PC-3 (cell line): ENCODE data around the gene RFT1. TPM values are rescaled to one million over a fixed set of nuclear protein-coding genes. Genes with fewer than 3 reads are reported as not detected.

Experiments
- ATAC-seq: fragments of 200-7000 bp; cut with Tn5 transposase; 2 replicates; pipeline ENCODE4 v1.9.1; 2020; ENCODE audit warnings: mild to moderate bottlenecking, moderate library complexity
- BruUV-seq: library from RNA; stranded (reverse); fragments of 400-500 nt; replicated peaks from 2 replicates; lab custom pipeline; 2021; lab: Mats Ljungman, UMichigan
- CTCF ChIA-PET: fragments of 300-600 bp; sonication (Branson Sonifier 250); formaldehyde crosslinking; loops from one replicate; lab custom pipeline; 2022; ENCODE audit warnings: antibody characterized with exemption; lab: Charles Lee
- POLR2A ChIA-PET: fragments of 300-600 bp; sonication (Branson Sonifier 250); formaldehyde crosslinking; loops from one replicate; lab custom pipeline; 2022; ENCODE audit warnings: antibody characterized with exemption; ENCODE audit not compliant: unreplicated experiment; lab: Charles Lee
- DNase-seq: peaks from one replicate; pipeline ENCODE4 v3.0.0-alpha.2; 2015
- H2AFZ ChIP-seq: fragments of 300-600 bp; sonication (generic); 2 replicates; pipeline ENCODE4 v1.6.0; 2016; ENCODE audit warnings: antibody characterized with exemption, low read length
- H3F3A ChIP-seq: fragments of 300-600 bp; sonication (generic); one replicate; pipeline ENCODE4 v1.6.0; 2017; ENCODE audit warnings: antibody characterized with exemption, low read length, control low read depth, mild to moderate bottlenecking; ENCODE audit not compliant: unreplicated experiment
- H3K27ac ChIP-seq: fragments of 300-600 bp; sonication (generic); 2 replicates; pipeline ENCODE4 v1.5.1; 2016; ENCODE audit warnings: mild to moderate bottlenecking, low read length
- H3K27me3 ChIP-seq: fragments of 300-600 bp; sonication (generic); 2 replicates; pipeline ENCODE4 v1.6.1; 2016; ENCODE audit warnings: low read length, mixed read lengths
- H3K36me3 ChIP-seq: fragments of 300-600 bp; sonication (generic); 2 replicates; pipeline ENCODE4 v1.6.1; 2016; ENCODE audit warnings: low read depth, mixed run types, low read length, mixed read lengths
- H3K4me1 ChIP-seq: fragments of 300-600 bp; sonication (generic); 2 replicates; pipeline ENCODE4 v1.5.1; 2016; ENCODE audit warnings: low read length; ENCODE audit not compliant: insufficient read depth
- H3K4me2 ChIP-seq: fragments of 300-600 bp; sonication (generic); 2 replicates; pipeline ENCODE4 v1.6.0; 2016; ENCODE audit warnings: low read length
- H3K4me3 ChIP-seq: fragments of 300-600 bp; sonication (generic); 2 replicates; pipeline ENCODE4 v1.5.1; 2016; ENCODE audit warnings: mild to moderate bottlenecking, low read length, mixed read lengths
- H3K79me2 ChIP-seq: fragments of 300-600 bp; sonication (generic); 2 replicates; pipeline ENCODE4 v1.6.1; 2017; ENCODE audit warnings: low read length, mixed read lengths
- H3K9ac ChIP-seq: fragments of 300-600 bp; sonication (generic); 2 replicates; pipeline ENCODE4 v1.6.0; 2016; ENCODE audit warnings: mild to moderate bottlenecking, low read length
- H3K9me2 ChIP-seq: fragments of 300-600 bp; sonication (generic); replicated peaks from 2 replicates; pipeline ENCODE4 v1.6.1; 2016; ENCODE audit warnings: mixed run types, low read length, mixed read lengths
- H3K9me3 ChIP-seq: fragments of 300-600 bp; sonication (generic); 2 replicates; pipeline ENCODE4 v1.6.1; 2016; ENCODE audit warnings: low read length, mixed read lengths
- H4K20me1 ChIP-seq: fragments of 300-600 bp; sonication (generic); 2 replicates; pipeline ENCODE4 v1.6.1; 2016; ENCODE audit warnings: low read length, mixed read lengths
- CTCF ChIP-seq: fragments of 300-600 bp; sonication (generic); conservative IDR thresholded peaks from 2 replicates; pipeline ENCODE4 v1.5.1; 2017; ENCODE audit warnings: antibody characterized with exemption, low read depth, mild to moderate bottlenecking, low read length
- EZH2 ChIP-seq: fragments of 300-600 bp; sonication (generic); IDR thresholded peaks from one replicate; pipeline ENCODE4 v1.6.1; 2017; ENCODE audit warnings: antibody characterized with exemption, mild to moderate bottlenecking, low read length; ENCODE audit not compliant: unreplicated experiment
- EZH2phosphoT487 ChIP-seq: fragments of 300-600 bp; sonication (generic); IDR thresholded peaks from 2 replicates; pipeline ENCODE4 v1.6.1; 2018; ENCODE audit warnings: mild to moderate bottlenecking, antibody characterized with exemption, low read length, borderline replicate concordance
- intact Hi-C: fragments of 100-400 bp; cut with micrococcal nuclease; formaldehyde crosslinking; loops from 2 replicates; pipeline ENCODE4 v1.9.0; 2023
- total RNA-seq: library from RNA; depleted of rRNA; stranded (reverse); fragments of >200 nt; gene quantifications from 2 replicates; pipeline ENCODE4 v1.2.3, GENCODE V29; 2014

Gene RFT1
- total RNA-seq, 1 experiment from 2014 or later = 24.6 TPM

- no peaks in the 10 kb centered on the region for H3K9me2 ChIP-seq
- H3F3A ChIP-seq = no peaks in the 10 kb centered on the region
- H4K20me1 ChIP-seq = no peaks in the 10 kb centered on the region
- ChIA-PET CTCF (interaction anchor here (0.6 kb wide), 1 partner anchor 34 kb away, joined by 5 read pairs; no protein-coding TSS in a partner anchor), POLR2A (no interaction called here)
- H3K9me3 ChIP-seq = no peaks in the 10 kb centered on the region
- no peak overlapping the region for H3K9ac ChIP-seq
- BruUV-seq = no TSS peak
- no peaks in the 10 kb centered on the region for H3K4me1 ChIP-seq
- H3K27me3 ChIP-seq = no peaks in the 10 kb centered on the region
- no peaks in the 10 kb centered on the region for H3K36me3 ChIP-seq
- no peak overlapping the region for H3K4me3 ChIP-seq
- TF ChIP-seq CTCF (no peak), EZH2phosphoT487 (no peak), EZH2 (no peak)
- H2AFZ ChIP-seq = no peak overlapping the region
- ATAC-seq = no peak
- no peaks in the 10 kb centered on the region for H3K79me2 ChIP-seq
- intact Hi-C loops = no loop called here
- no peak overlapping the region for H3K27ac ChIP-seq
- H3K4me2 ChIP-seq = no peak overlapping the region
- DNase-seq = no peak
Measured at GRCh38 chr3:53083521-53083920, 46.7 kb downstream of the RFT1 start.

GRCh38 chr3:53082736-53083135, 47.5 kb downstream of the RFT1 start:
- Histone ChIP-seq H3K9me2 (no peaks in the 10 kb centered on the region), H4K20me1 (no peaks in the 10 kb centered on the region), H3F3A (no peaks in the 10 kb centered on the region), H3K9me3 (no peaks in the 10 kb centered on the region), H3K79me2 (no peaks in the 10 kb centered on the region), H3K36me3 (no peaks in the 10 kb centered on the region), H3K27me3 (no peaks in the 10 kb centered on the region), H2AFZ (no peak overlapping the region), H3K4me3 (no peak overlapping the region), H3K4me2 (no peak overlapping the region), H3K4me1 (no peaks in the 10 kb centered on the region), H3K9ac (no peak overlapping the region), H3K27ac (no peak overlapping the region)
- TF ChIP-seq EZH2 (no peak), CTCF (no peak), EZH2phosphoT487 (no peak)
- intact Hi-C loops = no loop called here
- BruUV-seq = no TSS peak
- DNase-seq (no peak), ATAC-seq (no peak)
- CTCF ChIA-PET = no interaction called here
- POLR2A ChIA-PET = no interaction called here

GRCh38 chr3:53081318-53081717, 48.9 kb downstream of the RFT1 start:
- Histone ChIP-seq H3K9me2 (no peaks in the 10 kb centered on the region), H3K4me1 (no peaks in the 10 kb centered on the region), H3K9me3 (no peaks in the 10 kb centered on the region), H3K9ac (no peak overlapping the region), H3F3A (no peaks in the 10 kb centered on the region), H3K4me3 (no peak overlapping the region), H4K20me1 (no peaks in the 10 kb centered on the region), H3K27ac (no peak overlapping the region), H3K79me2 (no peaks in the 10 kb centered on the region), H3K36me3 (no peaks in the 10 kb centered on the region), H2AFZ (no peak overlapping the region), H3K4me2 (no peak overlapping the region), H3K27me3 (no peaks in the 10 kb centered on the region)
- ATAC-seq (no peak), DNase-seq (no peak)
- no TSS peak for BruUV-seq
- intact Hi-C loops = no loop called here
- CTCF ChIA-PET = no interaction called here
- TF ChIP-seq EZH2phosphoT487 = no peak
- no peak for TF ChIP-seq EZH2
- no peak for TF ChIP-seq CTCF
- POLR2A ChIA-PET = no interaction called here
